GM13976 (cell line): ENCODE measurements around the gene NPR2.

ENCODE experiments used
- DNase-seq: peaks from one replicate; pipeline ENCODE4 v3.0.0; 2012; ENCODE audit warnings: low spot score
- CTCF ChIP-seq: IDR thresholded peaks from 2 replicates; pipeline ENCODE4 v1.5.1; 2012; ENCODE audit warnings: borderline replicate concordance, mild to moderate bottlenecking; ENCODE audit not compliant: insufficient read depth; ENCODE audit errors: extremely low read depth, missing control alignments, control extremely low read depth
- in situ Hi-C: fragments of 300-500 bp; cut with MboI; formaldehyde crosslinking; loops from one replicate; pipeline ENCODE4 v1.12.0; 2022; ENCODE audit warnings: low sequenced_read_pairs, mixed read lengths, inconsistent platforms; ENCODE audit not compliant: unreplicated experiment

Gene NPR2

GRCh38 chr9:35795695-35796094, 4.3 kb downstream of the NPR2 start:
- DNase-seq: no peak
- in situ Hi-C loops: no loop called here

GRCh38 chr9:35797311-35798109, 6.1 kb downstream of the NPR2 start:
- in situ Hi-C loops: no loop called here
- no peak for TF ChIP-seq CTCF
- no peak for DNase-seq

More at GRCh38 chr9:35795695-35796094, 4.3 kb downstream of the NPR2 start:
- TF ChIP-seq CTCF: no peak

- DNase-seq: no peak
- in situ Hi-C loops: no loop called here
- no peak for TF ChIP-seq CTCF
Measured at GRCh38 chr9:35798658-35799374, 7.4 kb downstream of the NPR2 start.

- DNase-seq: no peak
- in situ Hi-C loops: no loop called here
Measured at GRCh38 chr9:35800530-35800929, 9.1 kb downstream of the NPR2 start.

GRCh38 chr9:35801328-35802128, 10.1 kb downstream of the NPR2 start:
- in situ Hi-C loops: no loop called here
- no peak for DNase-seq
- TF ChIP-seq CTCF: no peak

More at GRCh38 chr9:35800530-35800929, 9.1 kb downstream of the NPR2 start:
- no peak for TF ChIP-seq CTCF

- in situ Hi-C loops: no loop called here
- no peak for TF ChIP-seq CTCF
- no peak for DNase-seq
Measured at GRCh38 chr9:35806101-35806500, 14.7 kb downstream of the NPR2 start.
